Suppressor macrophage (primary cell): ENCODE results near the gene COL5A1.

Source experiments
- DNase-seq, 4 experiments: peaks; one replicate each; pipeline ENCODE4 v3.0.0-alpha.2; 2020 to 2022

The COL5A1 gene

DNA sequence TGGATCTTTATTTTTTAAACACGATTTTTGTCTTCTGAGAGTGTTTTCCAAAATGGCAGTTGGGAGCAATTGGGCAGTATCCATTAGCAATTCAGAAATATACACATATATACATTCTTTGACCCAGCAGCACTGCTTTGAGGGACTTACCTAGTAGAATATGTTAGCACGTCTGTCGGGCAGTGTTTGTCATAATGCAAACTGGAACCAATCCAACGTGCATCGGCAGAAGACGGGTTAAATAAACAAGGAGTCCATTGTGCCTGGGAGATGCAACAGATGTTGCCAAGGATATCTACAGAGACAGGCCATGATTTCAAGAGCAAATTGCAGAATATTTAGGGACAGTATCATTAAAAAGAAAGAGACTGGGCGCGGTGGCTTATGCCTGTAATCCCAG is 107.0 kb downstream of the COL5A1 start:
- no peak for DNase-seq

- no peak for DNase-seq
Observed at GRCh38 chr9:134750450-134751155, 109.0 kb downstream of the COL5A1 start.

DNA sequence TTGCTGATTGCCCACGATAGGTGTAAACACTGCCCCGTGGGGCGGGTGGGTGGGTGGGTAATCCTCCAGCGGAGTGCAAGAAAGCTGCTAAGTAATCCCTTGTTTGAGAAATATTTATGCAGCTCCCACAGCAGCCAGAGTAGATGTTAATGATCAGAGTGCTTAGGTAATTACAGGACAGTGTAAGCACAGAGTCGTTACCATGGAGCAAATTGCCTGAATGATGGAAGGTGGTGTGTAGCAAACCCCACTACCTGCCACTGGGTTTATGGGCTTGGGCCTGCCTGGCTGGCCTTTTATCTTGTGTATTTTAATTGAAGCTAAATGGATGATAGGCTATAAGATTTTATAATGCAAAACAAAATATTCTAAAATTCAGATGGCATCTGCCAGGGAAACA is 110.0 kb downstream of the COL5A1 start:
- no peak for DNase-seq

GRCh38 chr9:134752471-134753168 is 111.0 kb downstream of the COL5A1 start:
- no peak for DNase-seq

GRCh38 chr9:134753191-134753590 is 111.6 kb downstream of the COL5A1 start:
- DNase-seq = no peak

GRCh38 chr9:134755221-134755907 is 113.8 kb downstream of the COL5A1 start:
- no peak for DNase-seq

DNA sequence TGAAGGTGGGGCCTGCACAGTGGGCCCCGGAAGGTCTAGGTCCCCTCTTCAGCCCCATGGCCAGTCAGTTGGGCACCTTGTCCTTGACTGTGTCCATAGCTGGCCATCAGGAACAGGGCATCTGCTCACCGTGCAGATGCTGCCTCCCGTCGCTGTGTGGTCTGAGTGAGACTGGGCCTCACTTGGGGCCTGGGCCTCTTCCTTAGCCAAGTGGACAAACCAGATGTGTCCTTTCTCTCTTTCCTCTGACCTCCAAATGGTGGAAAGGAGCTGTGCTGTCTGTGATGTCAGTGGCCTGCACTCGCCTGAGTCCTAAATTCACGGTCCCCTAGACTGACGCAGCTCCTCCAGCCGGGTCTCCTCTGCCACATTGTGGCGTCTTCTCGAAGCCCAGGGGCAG is 114.5 kb downstream of the COL5A1 start:
- no peak for DNase-seq

- no peak for DNase-seq
Observed at GRCh38 chr9:134757216-134757975, 115.8 kb downstream of the COL5A1 start.

DNA sequence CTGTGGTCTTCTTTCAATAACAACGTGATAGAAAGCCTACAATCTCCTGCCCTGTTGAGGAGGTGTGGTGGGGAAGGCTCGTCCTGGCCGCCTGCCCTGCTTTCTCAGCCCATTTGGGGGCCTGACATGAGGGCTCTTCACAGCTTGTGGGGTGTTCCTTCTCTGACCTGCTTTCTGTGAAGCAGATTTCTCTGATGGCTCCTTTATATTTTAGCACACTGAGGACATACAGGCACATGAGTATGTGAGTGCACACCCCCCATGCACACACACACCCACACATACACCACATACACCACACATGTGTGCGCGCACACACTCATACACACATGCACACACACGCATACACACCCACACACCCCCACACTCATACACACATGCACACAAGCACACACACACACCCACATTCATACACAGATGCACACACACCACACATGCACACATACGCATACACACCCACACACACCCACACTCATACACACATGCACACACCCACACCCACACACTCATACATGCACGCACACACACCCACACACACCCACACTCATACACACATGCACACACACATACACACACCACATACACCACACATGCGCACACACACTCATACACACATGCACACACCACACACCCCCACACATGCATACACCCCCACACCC is 117.5 kb downstream of the COL5A1 start:
- DNase-seq = no peak

DNA sequence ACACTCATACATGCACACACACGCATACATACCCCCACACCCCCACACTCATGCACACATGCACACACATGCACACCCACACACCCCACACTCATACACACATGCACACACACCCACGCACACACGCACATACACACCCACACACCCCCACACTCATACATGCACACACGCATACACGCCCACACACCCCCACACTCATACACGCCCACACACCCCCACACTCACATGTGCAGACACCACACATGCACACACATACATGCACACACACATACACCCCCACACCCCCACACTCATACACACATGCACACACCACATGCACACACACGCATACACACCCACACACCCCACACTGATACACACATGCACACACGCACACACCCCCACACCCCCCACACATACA is 118.3 kb downstream of the COL5A1 start:
- no peak for DNase-seq

DNA sequence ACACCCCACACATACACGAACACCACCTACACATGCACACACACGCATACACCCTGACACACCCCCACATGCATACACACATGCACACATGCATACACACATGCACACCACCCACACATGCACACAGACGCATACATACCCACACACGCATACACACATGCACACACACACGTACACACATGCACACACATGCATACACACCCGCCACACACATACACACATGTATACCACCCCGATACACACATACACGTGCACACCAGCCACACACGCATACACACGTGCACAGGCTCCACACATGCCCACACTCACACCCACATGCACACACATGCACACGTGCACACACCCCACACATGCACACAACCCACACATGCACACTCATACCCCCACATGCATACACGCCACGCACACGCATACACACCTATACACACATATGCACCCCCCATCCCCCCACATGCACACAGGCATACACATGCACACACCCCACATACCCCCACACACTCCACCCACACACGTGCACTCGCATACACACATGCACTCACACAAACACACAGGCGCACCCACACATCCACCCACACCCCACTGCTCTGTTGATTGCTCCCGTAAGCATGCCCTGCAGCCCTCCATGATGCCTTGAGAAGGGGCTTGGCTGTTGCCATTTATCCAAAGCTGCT is 119.3 kb downstream of the COL5A1 start:
- no peak for DNase-seq

DNA sequence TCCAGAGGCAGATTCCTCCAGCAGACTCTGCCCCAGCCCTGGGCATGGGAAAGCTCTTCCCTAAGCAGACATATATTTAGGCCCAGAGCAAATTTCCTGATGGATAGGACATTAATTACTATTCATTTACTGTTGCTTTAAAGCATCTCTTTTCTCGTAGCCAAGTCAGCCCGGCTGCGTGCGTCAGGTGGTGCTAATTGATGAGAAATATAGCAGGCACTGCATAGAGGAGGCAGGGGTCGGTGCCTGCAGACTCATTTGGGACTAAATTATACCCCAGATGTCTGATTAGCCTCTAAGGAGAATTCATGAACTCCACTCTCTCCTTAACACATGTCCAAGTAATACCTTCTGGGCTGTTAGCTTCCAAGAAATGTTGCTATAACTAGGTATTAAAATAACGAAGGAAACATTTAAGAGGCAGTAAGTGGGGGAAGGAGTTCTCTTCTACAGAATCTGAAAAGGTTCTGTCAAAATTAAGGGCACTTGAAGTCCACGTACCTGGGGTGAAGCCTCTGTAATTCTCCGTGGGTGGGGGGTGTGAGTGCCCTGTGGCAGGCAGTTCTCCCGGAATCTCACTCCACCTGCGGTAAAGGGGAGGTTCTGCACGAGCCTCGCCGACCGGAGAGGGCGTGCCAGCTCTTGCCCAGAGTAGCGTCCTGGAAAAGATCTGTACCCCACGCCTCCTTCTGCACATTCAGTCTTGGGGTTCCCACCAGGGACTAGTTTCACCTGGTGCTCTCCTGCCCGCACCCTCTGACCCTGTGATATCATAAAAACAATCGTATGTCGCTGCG is 123.1 kb downstream of the COL5A1 start:
- no peak for DNase-seq

DNA sequence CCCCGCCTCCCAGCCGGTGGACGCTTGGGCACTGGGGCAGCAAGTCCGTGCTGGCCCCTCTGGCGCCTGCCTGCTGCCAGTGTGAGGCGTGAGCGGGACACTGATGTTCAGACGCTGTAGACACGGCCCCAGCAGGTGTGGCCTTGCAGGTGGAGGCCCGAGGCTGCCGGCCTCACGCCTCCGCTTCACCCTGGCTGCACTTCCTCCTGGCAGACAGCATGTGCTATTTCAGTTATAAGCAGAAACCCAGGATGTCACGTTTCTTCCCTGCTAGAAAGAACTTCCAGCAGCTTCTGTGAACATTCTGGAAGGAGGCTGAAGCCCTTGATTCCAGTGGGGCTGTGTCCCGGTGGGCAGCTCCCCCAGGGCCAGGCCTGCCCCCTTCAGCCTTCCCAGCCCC is 124.2 kb downstream of the COL5A1 start:
- DNase-seq = peak in 1 of 4 experiments; percentile 12

DNA sequence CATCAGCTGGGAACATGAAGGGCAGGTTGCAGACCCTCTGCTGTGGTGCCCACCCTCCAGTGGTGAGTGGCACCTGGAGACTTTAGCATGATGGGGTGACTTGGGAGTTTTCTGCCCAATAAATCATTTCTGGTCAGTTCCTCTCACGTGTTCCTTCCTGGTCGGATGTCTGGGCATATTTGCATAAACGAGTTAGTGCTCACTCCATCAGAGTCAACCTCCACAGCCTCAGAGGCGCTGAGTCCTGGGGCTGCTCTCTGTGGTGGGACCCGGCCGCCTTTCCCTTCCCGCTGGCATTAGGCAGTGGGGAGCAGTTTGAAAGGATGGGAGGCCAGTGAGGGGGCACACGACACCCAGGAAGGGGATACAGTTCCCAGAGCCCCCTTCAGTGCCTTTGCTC is 125.0 kb downstream of the COL5A1 start:
- DNase-seq = no peak

- no peak for DNase-seq
Observed at GRCh38 chr9:134768332-134768708, 126.7 kb downstream of the COL5A1 start.

DNA sequence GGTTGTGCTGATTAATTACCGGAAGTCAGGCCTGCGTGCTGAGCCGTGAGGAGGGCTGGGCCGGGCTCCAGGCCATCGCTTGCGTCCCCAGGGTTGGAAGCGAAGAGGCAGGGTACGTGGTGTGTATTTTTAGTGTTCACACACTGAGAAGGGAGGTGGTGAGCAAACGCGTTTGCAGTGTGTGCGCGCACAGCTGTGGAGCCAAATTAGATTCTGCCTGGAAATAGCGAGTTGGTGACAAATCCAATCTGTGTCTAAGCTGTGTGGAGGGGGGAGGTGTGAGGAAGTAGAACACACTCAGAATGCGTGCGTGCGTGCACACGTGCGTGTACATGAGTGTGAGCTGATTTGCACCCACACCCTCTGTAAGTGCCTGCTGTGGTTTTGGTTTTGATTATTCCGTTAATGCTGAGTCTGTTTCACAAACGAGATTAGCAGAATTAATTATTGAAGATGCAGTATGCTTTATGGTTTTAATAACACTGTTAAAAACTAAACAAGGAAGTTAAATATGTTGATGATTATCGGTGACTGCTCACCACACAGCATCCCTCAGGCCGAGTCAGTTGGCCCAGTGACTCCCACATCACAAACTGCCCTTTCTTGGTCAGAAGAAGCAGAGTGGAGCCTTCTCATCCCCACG is 127.2 kb downstream of the COL5A1 start:
- no peak for DNase-seq

- peak; percentile 21 to 69 (median 57) for DNase-seq
Observed at GRCh38 chr9:134770972-134771971, 129.7 kb downstream of the COL5A1 start.

- no peak for DNase-seq
Observed at GRCh38 chr9:134772331-134772730, 130.7 kb downstream of the COL5A1 start.

GRCh38 chr9:134773842-134774241 is 132.2 kb downstream of the COL5A1 start:
- DNase-seq = no peak
